HCT116 (cell line): ENCODE data around the gene SCD5.

Source experiments
- CEBPB ChIP-seq: IDR thresholded peaks from 2 replicates; pipeline ENCODE4 v1.6.1; 2012; ENCODE audit warnings: low read depth
- EZH2 ChIP-seq: fragments of 200-600 bp; sonication (generic); IDR thresholded peaks from 2 replicates; pipeline ENCODE4 v1.6.1; 2017; ENCODE audit warnings: antibody characterized with exemption, mixed run types
- EZH2phosphoT487 ChIP-seq: fragments of 200-600 bp; IDR thresholded peaks from 2 replicates; pipeline ENCODE4 v1.6.1; 2018; ENCODE audit warnings: antibody characterized with exemption, borderline replicate concordance
- POLR2A ChIP-seq: IDR thresholded peaks from 2 replicates; pipeline ENCODE4 v1.7.0; 2011; ENCODE audit warnings: borderline replicate concordance; ENCODE audit not compliant: insufficient read depth, insufficient read length; ENCODE audit errors: extremely low read depth
- POLR2AphosphoS5 ChIP-seq: IDR thresholded peaks from 2 replicates; pipeline ENCODE4 v1.6.1; 2011; ENCODE audit warnings: mild to moderate bottlenecking, low read depth, low read length, moderate library complexity
- RAD21 ChIP-seq: IDR thresholded peaks from 2 replicates; pipeline ENCODE4 v1.6.1; 2012; ENCODE audit warnings: low read depth, mild to moderate bottlenecking
- SP1 ChIP-seq: IDR thresholded peaks from 2 replicates; pipeline ENCODE4 v1.6.1; 2012; ENCODE audit warnings: low read depth
- SRF ChIP-seq: IDR thresholded peaks from 2 replicates; pipeline ENCODE4 v1.6.1; 2012; ENCODE audit warnings: low read depth
- YY1 ChIP-seq: IDR thresholded peaks from 2 replicates; pipeline ENCODE4 v1.6.1; 2011; ENCODE audit warnings: low read length, low read depth, moderate library complexity, mild to moderate bottlenecking; ENCODE audit not compliant: insufficient replicate concordance; ENCODE audit errors: extremely low read depth
- ZNF274 ChIP-seq: fragments of 200-500 bp; sonication (Bioruptor generic); IDR thresholded peaks from 2 replicates; pipeline ENCODE4 v1.6.1; 2014; ENCODE audit warnings: mild to moderate bottlenecking, low read depth, low read length, inconsistent platforms
- TF ChIP-seq, protein P1 (sequence below), 3 experiments: fragments of 200-600 bp in 1 of 3; sonication (generic) in 1 of 3; IDR thresholded peaks in 2 of 3; conservative IDR thresholded peaks in 1 of 3; 2 replicates each; pipeline ENCODE4 v1.5.1; 2012 to 2017; ENCODE audit warnings: low read depth in 2 of 3, low read length in 2 of 3, antibody characterized with exemption in 1 of 3, borderline replicate concordance in 1 of 3, control low read depth in 1 of 3, mild to moderate bottlenecking in 1 of 3, mixed read lengths in 1 of 3, mixed run types in 1 of 3, moderate library complexity in 1 of 3; ENCODE audit not compliant: insufficient read depth in 1 of 3
- TF ChIP-seq, protein P2 (sequence below): IDR thresholded peaks from 2 replicates; pipeline ENCODE4 v1.6.1; 2012

DNA sequence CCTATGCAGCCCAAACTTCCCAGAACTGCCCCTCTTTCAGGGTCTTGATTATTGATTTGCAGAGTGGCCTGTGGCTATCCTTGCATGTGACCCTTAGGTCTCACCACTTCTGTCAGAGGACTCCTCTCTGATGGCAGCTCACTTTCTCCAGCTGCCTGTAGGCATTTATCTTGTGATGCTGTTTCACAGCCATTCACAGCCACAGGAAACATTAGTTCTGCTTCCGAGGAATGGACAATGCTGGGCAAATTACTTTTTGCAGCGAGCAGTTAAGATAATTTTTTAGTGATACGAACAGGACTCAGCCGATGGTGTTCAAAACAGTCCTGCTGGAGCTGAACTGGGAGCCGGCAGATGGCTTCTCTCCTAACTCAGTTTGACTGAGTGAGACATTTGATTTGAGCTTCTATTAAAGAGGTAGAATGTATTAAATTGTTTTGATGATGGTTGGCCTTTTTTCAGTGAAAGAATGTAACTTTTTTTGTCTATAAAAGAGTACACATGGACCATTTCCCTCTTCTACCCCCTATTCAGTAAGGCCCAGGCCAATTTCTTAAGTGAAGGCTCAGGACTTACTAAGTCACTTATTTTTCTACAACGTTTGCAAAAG, 178.4 kb downstream of the SCD5 start:
- TF ChIP-seq ZNF274 (no peak), RAD21 (no peak), EZH2 (no peak), YY1 (no peak), POLR2A (no peak), EZH2phosphoT487 (no peak), SRF (no peak), SP1 (no peak), POLR2AphosphoS5 (no peak), CEBPB (no peak)
- TF ChIP-seq, protein P1, sequence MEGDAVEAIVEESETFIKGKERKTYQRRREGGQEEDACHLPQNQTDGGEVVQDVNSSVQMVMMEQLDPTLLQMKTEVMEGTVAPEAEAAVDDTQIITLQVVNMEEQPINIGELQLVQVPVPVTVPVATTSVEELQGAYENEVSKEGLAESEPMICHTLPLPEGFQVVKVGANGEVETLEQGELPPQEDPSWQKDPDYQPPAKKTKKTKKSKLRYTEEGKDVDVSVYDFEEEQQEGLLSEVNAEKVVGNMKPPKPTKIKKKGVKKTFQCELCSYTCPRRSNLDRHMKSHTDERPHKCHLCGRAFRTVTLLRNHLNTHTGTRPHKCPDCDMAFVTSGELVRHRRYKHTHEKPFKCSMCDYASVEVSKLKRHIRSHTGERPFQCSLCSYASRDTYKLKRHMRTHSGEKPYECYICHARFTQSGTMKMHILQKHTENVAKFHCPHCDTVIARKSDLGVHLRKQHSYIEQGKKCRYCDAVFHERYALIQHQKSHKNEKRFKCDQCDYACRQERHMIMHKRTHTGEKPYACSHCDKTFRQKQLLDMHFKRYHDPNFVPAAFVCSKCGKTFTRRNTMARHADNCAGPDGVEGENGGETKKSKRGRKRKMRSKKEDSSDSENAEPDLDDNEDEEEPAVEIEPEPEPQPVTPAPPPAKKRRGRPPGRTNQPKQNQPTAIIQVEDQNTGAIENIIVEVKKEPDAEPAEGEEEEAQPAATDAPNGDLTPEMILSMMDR (IDR thresholded peaks at IDR 0.05 in 2 of 3, conservative IDR thresholded peaks at IDR 0.05 in 1 of 3; ENCODE audit: borderline replicate concordance in 1 of 3, insufficient read depth in 1 of 3, low read depth in 2 of 3, low read length in 2 of 3): no peak
- TF ChIP-seq, protein P2, sequence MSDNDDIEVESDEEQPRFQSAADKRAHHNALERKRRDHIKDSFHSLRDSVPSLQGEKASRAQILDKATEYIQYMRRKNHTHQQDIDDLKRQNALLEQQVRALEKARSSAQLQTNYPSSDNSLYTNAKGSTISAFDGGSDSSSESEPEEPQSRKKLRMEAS: no peak
